IPS DF 6.9 (cell line): Measurements from ENCODE around the gene ENOX2.
"Not testable (repeated sequence)": the region's sequence is repeated elsewhere in the genome, so short reads cannot be mapped to it uniquely, and the experiment has no call there.

Experiments used
- DNase-seq: peaks from one replicate; pipeline ENCODE4 v3.0.0-alpha.2; 2013; ENCODE audit warnings: low read depth, low spot score
- H3K27ac ChIP-seq: one replicate; pipeline ENCODE4 v1.5.1; 2013; ENCODE audit warnings: low read length, control low read depth
- H3K27me3 ChIP-seq: 2 replicates; pipeline ENCODE4 v1.6.1; 2013; ENCODE audit warnings: mild to moderate bottlenecking, low read length; ENCODE audit not compliant: control insufficient read depth, insufficient read depth
- H3K36me3 ChIP-seq: 2 replicates; pipeline ENCODE4 v1.6.1; 2013; ENCODE audit warnings: low read length; ENCODE audit not compliant: control insufficient read depth, insufficient read depth
- H3K4me1 ChIP-seq: 2 replicates; pipeline ENCODE4 v1.6.1; 2013; ENCODE audit warnings: low read length; ENCODE audit not compliant: control insufficient read depth, insufficient read depth
- H3K4me3 ChIP-seq: 2 replicates; pipeline ENCODE4 v1.5.1; 2013; ENCODE audit warnings: mild to moderate bottlenecking, low read length
- H3K9me3 ChIP-seq: 2 replicates; pipeline ENCODE4 v1.6.1; 2013; ENCODE audit warnings: low read length, inconsistent platforms; ENCODE audit not compliant: control insufficient read depth, insufficient read depth
- WGBS: extraction: QIAGEN DNeasy Blood & Tissue Kit; methylation state at CpG from one replicate; pipeline ENCODE4 v1.1.7; 2013; ENCODE audit warnings: mixed read lengths, missing lambda C conversion rate; ENCODE audit not compliant: insufficient read length, insufficient coverage; 5-methylcytosine and 5-hydroxymethylcytosine counted together

Gene ENOX2

DNA sequence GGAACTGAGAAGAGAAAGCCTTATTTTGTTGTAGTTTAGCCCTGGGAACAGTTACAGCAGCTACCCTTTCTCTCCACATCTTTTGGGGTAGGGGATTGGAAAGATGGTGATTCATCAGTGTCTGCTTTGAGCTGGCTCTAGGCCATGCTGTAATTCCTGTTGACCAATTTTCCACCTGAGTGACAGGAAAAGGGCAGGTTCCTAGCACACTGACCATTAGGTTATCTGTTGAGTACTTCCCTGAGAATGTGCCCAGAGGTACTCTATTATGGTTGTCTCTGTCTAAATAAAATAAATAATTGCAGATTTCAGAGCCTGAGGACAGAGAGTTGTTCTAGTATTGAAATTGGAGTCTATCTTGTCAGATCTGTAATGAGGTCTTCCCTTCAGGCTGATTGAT, 109.0 kb downstream of the ENOX2 start:
- H3K4me1 ChIP-seq, result no peaks in the 10 kb centered on the region
- H3K9me3 ChIP-seq, result no peaks in the 10 kb centered on the region
- DNase-seq, result no peak
- no peaks in the 10 kb centered on the region for H3K27me3 ChIP-seq
- H3K4me3 ChIP-seq, result no peak overlapping the region
- no peaks in the 10 kb centered on the region for H3K36me3 ChIP-seq
- H3K27ac ChIP-seq, result no peak overlapping the region

- H3K27ac ChIP-seq, H3K4me1 ChIP-seq, H3K9me3 ChIP-seq, DNase-seq, H3K4me3 ChIP-seq, H3K27me3 ChIP-seq, H3K36me3 ChIP-seq: not testable (repeated sequence)
- WGBS, result no CpG with 5 or more reads among the region's 2 CpGs
Observed at GRCh38 chrX:130791870-130792269, 111.1 kb downstream of the ENOX2 start.

DNA sequence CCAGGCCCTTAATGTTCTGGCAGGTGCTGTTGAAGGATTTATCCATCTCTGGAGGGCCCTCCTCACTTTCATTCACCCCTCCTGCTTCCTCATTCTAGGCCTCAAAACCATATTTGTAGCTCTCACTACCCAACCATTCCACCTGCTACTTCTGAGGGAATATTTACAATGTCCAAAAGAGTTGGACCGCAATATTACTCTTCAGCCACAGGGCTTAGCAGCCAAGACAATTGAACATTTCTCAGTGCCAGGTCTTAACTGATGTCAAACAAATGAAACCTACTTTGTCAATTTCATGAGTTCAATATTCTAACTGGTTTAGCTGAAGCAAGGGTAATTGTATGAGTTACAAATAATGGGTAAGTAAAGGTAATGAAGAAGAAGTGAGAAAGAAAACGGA, 113.2 kb downstream of the ENOX2 start:
- no peak for DNase-seq
- H3K27ac ChIP-seq, result no peak overlapping the region
- no peaks in the 10 kb centered on the region for H3K4me1 ChIP-seq
- H3K36me3 ChIP-seq, result no peaks in the 10 kb centered on the region
- H3K9me3 ChIP-seq, result no peaks in the 10 kb centered on the region
- 100% methylated on average over 1 of the region's 2 CpGs for WGBS
- H3K27me3 ChIP-seq, result no peaks in the 10 kb centered on the region
- no peak overlapping the region for H3K4me3 ChIP-seq

GRCh38 chrX:130788786-130789581, 114.0 kb downstream of the ENOX2 start:
- Histone ChIP-seq H3K4me3 (no peak overlapping the region), H3K4me1 (no peaks in the 10 kb centered on the region), H3K27ac (no peak overlapping the region), H3K9me3 (no peaks in the 10 kb centered on the region), H3K36me3 (no peaks in the 10 kb centered on the region), H3K27me3 (no peaks in the 10 kb centered on the region)
- DNase-seq, result no peak
- WGBS, result no CpG with 5 or more reads among the region's 4 CpGs

DNA sequence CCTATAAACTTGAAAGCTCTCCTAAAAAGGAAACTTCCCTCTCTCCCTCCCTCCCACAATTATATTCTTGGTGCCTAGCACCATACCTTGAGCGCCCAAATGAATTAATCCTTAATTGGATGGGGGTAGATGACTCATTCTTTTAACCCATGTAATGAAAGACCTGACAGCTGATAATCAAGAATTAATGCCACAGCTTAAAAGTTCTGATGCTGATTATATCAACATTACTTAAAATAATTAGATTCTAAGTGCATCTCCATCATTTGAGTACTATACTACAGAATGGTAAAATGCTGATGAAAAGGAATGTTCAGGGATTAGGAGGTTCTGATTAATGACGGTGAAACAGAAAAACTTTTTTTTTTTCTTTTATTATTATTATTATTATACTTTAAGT, 117.0 kb downstream of the ENOX2 start:
- no peak overlapping the region for H3K27ac ChIP-seq
- no peaks in the 10 kb centered on the region for H3K9me3 ChIP-seq
- H3K27me3 ChIP-seq, result no peaks in the 10 kb centered on the region
- H3K36me3 ChIP-seq, result no peaks in the 10 kb centered on the region
- no peaks in the 10 kb centered on the region for H3K4me1 ChIP-seq
- DNase-seq, result no peak
- H3K4me3 ChIP-seq, result no peak overlapping the region
- WGBS, result no CpG with 5 or more reads among the region's 2 CpGs

DNA sequence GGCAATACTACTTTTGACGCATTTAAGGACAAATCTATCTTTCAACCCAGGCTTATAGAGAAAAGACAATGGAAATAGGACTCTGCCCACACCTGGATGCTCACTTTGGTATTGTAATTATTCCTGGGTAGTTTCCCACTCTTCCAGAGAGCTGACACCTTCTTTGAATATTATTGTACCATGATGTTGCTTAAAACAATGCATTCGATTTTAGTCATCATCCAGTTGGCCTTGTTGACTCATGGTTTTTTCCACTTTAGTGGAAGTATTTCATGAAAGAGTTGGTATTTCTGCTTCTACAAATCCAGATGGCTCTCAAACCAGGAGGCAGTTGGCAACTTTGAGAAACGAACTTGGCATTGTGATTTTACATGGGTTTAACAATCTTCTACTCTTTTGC, 124.2 kb downstream of the ENOX2 start:
- no peaks in the 10 kb centered on the region for H3K9me3 ChIP-seq
- DNase-seq, result no peak
- no CpG with 5 or more reads among the region's 3 CpGs for WGBS

GRCh38 chrX:130775849-130776248, 127.2 kb downstream of the ENOX2 start:
- no CpG with 5 or more reads among the region's 1 CpG for WGBS
- Histone ChIP-seq H3K36me3 (no peaks in the 10 kb centered on the region), H3K4me1 (no peaks in the 10 kb centered on the region), H3K4me3 (no peak overlapping the region), H3K27me3 (no peaks in the 10 kb centered on the region), H3K27ac (no peak overlapping the region), H3K9me3 (no peaks in the 10 kb centered on the region)
- no peak for DNase-seq

More for the DNA sequence above, 124.2 kb downstream of the ENOX2 start:
- Histone ChIP-seq H3K4me3 (no peak overlapping the region), H3K27me3 (no peaks in the 10 kb centered on the region), H3K4me1 (no peaks in the 10 kb centered on the region), H3K36me3 (no peaks in the 10 kb centered on the region), H3K27ac (no peak overlapping the region)

- Histone ChIP-seq H3K27ac (no peak overlapping the region), H3K9me3 (no peaks in the 10 kb centered on the region), H3K4me3 (no peak overlapping the region), H3K36me3 (no peaks in the 10 kb centered on the region), H3K27me3 (no peaks in the 10 kb centered on the region), H3K4me1 (no peaks in the 10 kb centered on the region)
- no CpG with 5 or more reads among the region's 4 CpGs for WGBS
- no peak for DNase-seq
Observed at GRCh38 chrX:130772776-130773143, 130.2 kb downstream of the ENOX2 start.

GRCh38 chrX:130772105-130772775, 130.8 kb downstream of the ENOX2 start:
- Histone ChIP-seq H3K4me3 (no peak overlapping the region), H3K27me3 (no peaks in the 10 kb centered on the region), H3K27ac (no peak overlapping the region), H3K36me3 (no peaks in the 10 kb centered on the region), H3K4me1 (no peaks in the 10 kb centered on the region), H3K9me3 (no peaks in the 10 kb centered on the region)
- WGBS, result no CpG with 5 or more reads among the region's 4 CpGs
- no peak for DNase-seq

DNA sequence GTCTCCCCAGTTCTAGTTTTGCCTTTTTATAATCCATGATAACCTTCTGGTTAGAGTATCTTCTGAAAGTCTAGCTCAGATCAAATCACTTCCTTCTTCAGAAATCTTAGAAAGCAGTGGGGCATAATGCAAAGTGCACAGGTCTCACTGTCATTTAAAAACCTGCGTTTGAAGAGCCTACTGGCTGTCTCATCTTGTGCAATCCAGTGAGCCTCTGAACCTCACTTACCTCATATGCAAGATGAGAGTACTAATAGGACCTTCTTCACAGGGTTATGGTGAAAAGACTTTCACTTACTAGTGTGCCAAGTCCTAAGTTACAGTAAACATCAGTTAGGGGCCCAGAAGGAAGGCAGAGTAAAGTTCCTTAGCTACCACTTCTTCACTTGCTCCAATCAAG, 131.4 kb downstream of the ENOX2 start:
- Histone ChIP-seq H3K9me3 (no peaks in the 10 kb centered on the region), H3K4me1 (no peaks in the 10 kb centered on the region), H3K36me3 (no peaks in the 10 kb centered on the region), H3K27me3 (no peaks in the 10 kb centered on the region), H3K27ac (no peak overlapping the region), H3K4me3 (no peak overlapping the region)
- WGBS, result no CpG with 5 or more reads among the region's 1 CpG
- no peak for DNase-seq

- H3K4me3 ChIP-seq, result no peak overlapping the region
- H3K4me1 ChIP-seq, result no peaks in the 10 kb centered on the region
- H3K27me3 ChIP-seq, result no peaks in the 10 kb centered on the region
- no peaks in the 10 kb centered on the region for H3K36me3 ChIP-seq
- DNase-seq, result no peak
- H3K27ac ChIP-seq, result no peak overlapping the region
- WGBS, result no CpG with 5 or more reads among the region's 2 CpGs
- H3K9me3 ChIP-seq, result no peaks in the 10 kb centered on the region
Observed at GRCh38 chrX:130771230-130771629, 131.8 kb downstream of the ENOX2 start.
